Keratinocyte (primary cell): Measurements from ENCODE around the gene CFAP100.

Experiments used
- CTCF ChIP-seq, 3 experiments: IDR thresholded peaks in 1 of 3; conservative IDR thresholded peaks in 1 of 3; optimal IDR thresholded peaks in 1 of 3; 2 replicates in 2 of 3; 3 replicates in 1 of 3; pipeline versions ENCODE3 to v1.5.1; 2011; ENCODE audit warnings: low read length in 3 of 3, mild to moderate bottlenecking in 3 of 3, moderate library complexity in 2 of 3, control low read depth in 1 of 3, inconsistent platforms in 1 of 3; ENCODE audit not compliant: insufficient read depth in 2 of 3; ENCODE audit errors: extremely low read depth in 1 of 3
- EZH2 ChIP-seq: IDR thresholded peaks from one replicate; pipeline ENCODE4 v1.6.1; 2012; ENCODE audit warnings: inconsistent platforms, mild to moderate bottlenecking, low read length, moderate library complexity

GRCh38 chr3:126450744-126451143, 56.0 kb downstream of the CFAP100 start:
- TF ChIP-seq CTCF (optimal IDR thresholded peaks at IDR 0.05 in 1 of 3, IDR thresholded peaks at IDR 0.05 in 1 of 3, conservative IDR thresholded peaks at IDR 0.05 in 1 of 3; ENCODE audit: extremely low read depth in 1 of 3, insufficient read depth in 2 of 3, low read length in 3 of 3) = no peak
- no peak for TF ChIP-seq EZH2
